Caco-2 (cell line): ENCODE results near the gene KLHL29. TPM values are rescaled to one million over a fixed set of nuclear protein-coding genes. Genes with fewer than 3 reads are reported as not detected.

Experiments used
- BruUV-seq: library from RNA; stranded (reverse); fragments of 400-500 nt; replicated peaks from 2 replicates; lab custom pipeline; 2021; lab: Mats Ljungman, UMichigan
- CTCF ChIA-PET: fragments of 300-600 bp; sonication (Branson Sonifier 250); formaldehyde crosslinking; loops from one replicate; lab custom pipeline; 2022; ENCODE audit warnings: antibody characterized with exemption; lab: Charles Lee
- POLR2A ChIA-PET: fragments of 300-600 bp; sonication (Branson Sonifier 250); formaldehyde crosslinking; loops from one replicate; lab custom pipeline; 2022; ENCODE audit warnings: antibody characterized with exemption; lab: Charles Lee
- DNase-seq, 2 experiments: peaks; one replicate each; pipeline versions ENCODE4 v3.0.0 to v3.0.0-alpha.2; 2020 to 2022
- H3K27me3 ChIP-seq: replicated peaks from 2 replicates; pipeline ENCODE4 v1.6.0; 2011; ENCODE audit warnings: low read length; ENCODE audit not compliant: control insufficient read depth, insufficient read depth
- H3K36me3 ChIP-seq: 2 replicates; pipeline ENCODE4 v1.5.1; 2011; ENCODE audit warnings: low read length; ENCODE audit not compliant: control insufficient read depth, insufficient read depth
- H3K4me1 ChIP-seq: fragments of 250-450 bp; sonication (Bioruptor Pico); 2 replicates; pipeline ENCODE4 v1.5.1; 2020; ENCODE audit warnings: mild to moderate bottlenecking
- H3K4me3 ChIP-seq: 2 replicates; pipeline ENCODE4 v1.5.1; 2011; ENCODE audit warnings: low read depth, mild to moderate bottlenecking, control low read depth, low read length
- H3K9me3 ChIP-seq: fragments of 250-450 bp; sonication (Bioruptor Pico); 2 replicates; pipeline ENCODE4 v1.5.1; 2020; ENCODE audit warnings: mild to moderate bottlenecking, moderate library complexity
- H3K27ac Mint-ChIP-seq: one replicate; pipeline ENCODE4 v1.8.0; 2022; ENCODE audit warnings: mixed read lengths; ENCODE audit not compliant: unreplicated experiment
- H3K27me3 Mint-ChIP-seq: one replicate; pipeline ENCODE4 v1.8.0; 2022; ENCODE audit warnings: mixed read lengths; ENCODE audit not compliant: insufficient read depth, unreplicated experiment
- H3K36me3 Mint-ChIP-seq: one replicate; pipeline ENCODE4 v1.8.0; 2022; ENCODE audit warnings: mild to moderate bottlenecking, mixed read lengths; ENCODE audit not compliant: insufficient read depth, unreplicated experiment
- H3K4me1 Mint-ChIP-seq: one replicate; pipeline ENCODE4 v1.8.0; 2022; ENCODE audit warnings: low read depth, mixed read lengths; ENCODE audit not compliant: unreplicated experiment
- H3K4me3 Mint-ChIP-seq: one replicate; pipeline ENCODE4 v1.8.0; 2022; ENCODE audit warnings: mild to moderate bottlenecking, moderate library complexity, mixed read lengths; ENCODE audit not compliant: unreplicated experiment
- H3K9me3 Mint-ChIP-seq: one replicate; pipeline ENCODE4 v1.8.0; 2022; ENCODE audit warnings: mixed read lengths; ENCODE audit not compliant: unreplicated experiment
- CTCF ChIP-seq, 2 experiments: fragments of 200-600 bp in 1 of 2; IDR thresholded peaks; 1 replicate in 1 of 2; 2 replicates in 1 of 2; pipeline versions ENCODE4 v1.5.1 to v1.8.0; 2011 to 2022; ENCODE audit warnings: antibody characterized with exemption in 1 of 2, control low read depth in 1 of 2, inconsistent platforms in 1 of 2, low read depth in 1 of 2, low read length in 1 of 2, mild to moderate bottlenecking in 1 of 2, moderate library complexity in 1 of 2; ENCODE audit not compliant: insufficient read depth in 1 of 2, severe bottlenecking in 1 of 2, unreplicated experiment in 1 of 2
- intact Hi-C: fragments of 100-400 bp; cut with micrococcal nuclease; formaldehyde crosslinking; loops from one replicate; pipeline ENCODE4 v1.10.0; 2022; ENCODE audit not compliant: unreplicated experiment
- total RNA-seq: library from RNA; stranded (reverse); gene quantifications from 2 replicates; pipeline ENCODE4 v1.2.3, GENCODE V29; 2022

Gene KLHL29
- total RNA-seq, 1 experiment from 2014 or later, result 0.61 TPM

- no peak for TF ChIP-seq CTCF (IDR thresholded peaks at IDR 0.05; ENCODE audit: insufficient read depth in 1 of 2, low read depth in 1 of 2, low read length in 1 of 2, severe bottlenecking in 1 of 2, unreplicated experiment in 1 of 2)
- no peaks in the 10 kb centered on the region for H3K4me1 Mint-ChIP-seq
- H3K36me3 ChIP-seq, result no peaks in the 10 kb centered on the region
- no peak overlapping the region for H3K4me3 ChIP-seq
- H3K4me3 Mint-ChIP-seq, result no peak overlapping the region
- POLR2A ChIA-PET, result no interaction called here
- no peaks in the 10 kb centered on the region for H3K9me3 ChIP-seq
- H3K27ac Mint-ChIP-seq, result no peak overlapping the region
- CTCF ChIA-PET, result no interaction called here
- H3K9me3 Mint-ChIP-seq, result no peaks in the 10 kb centered on the region
- H3K4me1 ChIP-seq, result no peaks in the 10 kb centered on the region
- no TSS peak for BruUV-seq
- H3K36me3 Mint-ChIP-seq, result no peaks in the 10 kb centered on the region
- no peak for DNase-seq
- intact Hi-C loops, result no loop called here
- no peaks in the 10 kb centered on the region for H3K27me3 ChIP-seq
- peaks cover 19% of the 10 kb centered on the region for H3K27me3 Mint-ChIP-seq
Observed at GRCh38 chr2:23543302-23543701, 158.3 kb downstream of the KLHL29 start.

DNA sequence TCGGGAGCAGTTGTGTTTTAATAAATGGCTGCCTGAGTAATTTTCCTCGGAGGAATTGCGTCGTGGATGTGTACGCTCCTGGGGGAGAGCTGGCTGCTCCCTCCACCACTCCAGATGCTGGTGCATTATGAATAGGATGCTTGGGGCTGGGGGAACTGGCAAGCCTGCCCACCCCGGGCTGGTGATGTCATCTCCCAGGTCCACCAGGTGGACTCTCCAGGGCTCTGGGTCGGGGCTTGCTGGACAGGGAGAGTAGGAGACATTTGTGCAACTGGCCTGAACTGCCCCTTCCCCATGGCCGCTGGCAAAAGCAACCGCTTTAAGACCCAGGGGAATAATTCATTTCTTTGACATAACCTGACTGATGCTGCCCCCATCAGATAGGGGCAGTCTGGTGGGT lies 158.7 kb downstream of the KLHL29 start:
- no peaks in the 10 kb centered on the region for H3K9me3 Mint-ChIP-seq
- H3K27ac Mint-ChIP-seq, result no peak overlapping the region
- H3K9me3 ChIP-seq, result no peaks in the 10 kb centered on the region
- intact Hi-C loops, result no loop called here
- no peaks in the 10 kb centered on the region for H3K36me3 Mint-ChIP-seq
- no peaks in the 10 kb centered on the region for H3K4me1 ChIP-seq
- DNase-seq, result no peak
- no TSS peak for BruUV-seq
- peaks cover 16% of the 10 kb centered on the region for H3K27me3 Mint-ChIP-seq
- no peaks in the 10 kb centered on the region for H3K27me3 ChIP-seq
- CTCF ChIA-PET, result no interaction called here
- H3K4me3 ChIP-seq, result no peak overlapping the region
- no peaks in the 10 kb centered on the region for H3K4me1 Mint-ChIP-seq
- no peaks in the 10 kb centered on the region for H3K36me3 ChIP-seq
- no peak overlapping the region for H3K4me3 Mint-ChIP-seq
- POLR2A ChIA-PET, result no interaction called here
- no peak for TF ChIP-seq CTCF (IDR thresholded peaks at IDR 0.05; ENCODE audit: insufficient read depth in 1 of 2, low read depth in 1 of 2, low read length in 1 of 2, severe bottlenecking in 1 of 2, unreplicated experiment in 1 of 2)

- peaks cover 14% of the 10 kb centered on the region for H3K27me3 Mint-ChIP-seq
- no peaks in the 10 kb centered on the region for H3K27me3 ChIP-seq
- H3K36me3 Mint-ChIP-seq, result no peaks in the 10 kb centered on the region
- H3K4me3 ChIP-seq, result no peak overlapping the region
- POLR2A ChIA-PET, result no interaction called here
- no peaks in the 10 kb centered on the region for H3K4me1 ChIP-seq
- no peak overlapping the region for H3K27ac Mint-ChIP-seq
- no peaks in the 10 kb centered on the region for H3K9me3 ChIP-seq
- H3K4me1 Mint-ChIP-seq, result no peaks in the 10 kb centered on the region
- TF ChIP-seq CTCF (IDR thresholded peaks at IDR 0.05; ENCODE audit: insufficient read depth in 1 of 2, low read depth in 1 of 2, low read length in 1 of 2, severe bottlenecking in 1 of 2, unreplicated experiment in 1 of 2), result no peak
- CTCF ChIA-PET, result no interaction called here
- no peak overlapping the region for H3K4me3 Mint-ChIP-seq
- intact Hi-C loops, result no loop called here
- no peak for DNase-seq
- H3K9me3 Mint-ChIP-seq, result no peaks in the 10 kb centered on the region
- BruUV-seq, result no TSS peak
- H3K36me3 ChIP-seq, result no peaks in the 10 kb centered on the region
Observed at GRCh38 chr2:23544589-23545295, 159.8 kb downstream of the KLHL29 start.
